Chondrocyte (in vitro differentiated cells): ENCODE data around the gene PRG3. TPM values are rescaled to one million over a fixed set of nuclear protein-coding genes. Genes with fewer than 3 reads are reported as not detected.

Experiments
- DNase-seq: peaks from one replicate; pipeline ENCODE4 v3.0.0; 2021; ENCODE audit warnings: mixed read lengths, low spot score
- H3K27ac Mint-ChIP-seq: one replicate; pipeline ENCODE4 v1.8.0; 2021; ENCODE audit warnings: mild to moderate bottlenecking, moderate library complexity, mixed read lengths; ENCODE audit not compliant: unreplicated experiment
- H3K27me3 Mint-ChIP-seq: 2 replicates; pipeline ENCODE4 v1.8.0; 2021; ENCODE audit warnings: low read depth, mixed read lengths
- H3K36me3 Mint-ChIP-seq: 2 replicates; pipeline ENCODE4 v1.8.0; 2021; ENCODE audit warnings: low read depth, mixed read lengths
- H3K4me1 Mint-ChIP-seq: 2 replicates; pipeline ENCODE4 v1.8.0; 2021; ENCODE audit warnings: low read depth, mild to moderate bottlenecking, mixed read lengths
- H3K4me3 Mint-ChIP-seq: one replicate; pipeline ENCODE4 v1.8.0; 2021; ENCODE audit warnings: mild to moderate bottlenecking, moderate library complexity, mixed read lengths; ENCODE audit not compliant: unreplicated experiment
- H3K9me3 Mint-ChIP-seq: 2 replicates; pipeline ENCODE4 v1.8.0; 2021; ENCODE audit warnings: low read depth, mixed read lengths
- CTCF ChIP-seq: fragments of 200-600 bp; sonication (generic); IDR thresholded peaks from 2 replicates; pipeline ENCODE4 v1.5.0; 2021; ENCODE audit warnings: antibody characterized with exemption, mild to moderate bottlenecking, moderate library complexity
- total RNA-seq: library from RNA; stranded (reverse); gene quantifications from 3 replicates; pipeline ENCODE4 v1.2.1, GENCODE V29; 2021

Gene PRG3
- total RNA-seq, 1 donor from 2014 or later = not detected

DNA sequence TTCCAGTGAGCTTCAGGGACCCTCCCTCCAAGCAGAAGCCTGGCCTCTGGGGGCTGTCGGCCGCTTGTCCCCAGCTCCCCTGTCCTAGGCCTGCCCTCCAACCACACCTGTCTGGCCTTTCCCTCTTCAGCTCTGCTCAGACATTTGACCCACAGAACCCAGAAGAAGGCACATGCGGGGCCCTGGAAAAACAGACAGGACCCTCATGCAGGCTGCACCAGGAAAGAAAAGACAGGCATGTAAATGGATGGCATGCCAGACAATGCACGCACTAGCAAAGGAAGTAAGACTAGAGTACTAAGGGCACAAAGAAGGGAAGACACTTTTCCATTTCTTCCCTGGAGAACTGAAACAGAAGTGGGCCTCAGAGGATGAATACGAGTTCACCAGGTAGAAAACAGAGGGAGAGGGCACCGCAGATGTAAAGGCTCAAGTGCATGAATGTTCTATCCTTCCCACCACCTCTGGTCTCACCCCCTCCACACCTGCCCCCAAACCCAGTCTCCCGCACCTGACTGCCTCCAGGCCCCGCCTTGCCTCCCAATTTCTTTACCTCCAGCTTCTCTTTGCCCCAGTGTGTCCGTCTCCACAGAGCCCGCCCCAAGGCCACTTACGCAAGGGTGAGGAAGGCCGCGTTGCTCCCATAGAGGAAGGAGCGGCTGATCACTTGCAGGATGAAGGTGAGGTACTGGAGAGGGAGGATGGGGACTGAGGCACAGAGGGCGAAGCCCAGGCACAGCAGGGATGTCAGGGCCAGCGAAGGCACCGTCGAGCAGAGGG lies 28.6 kb upstream of the PRG3 start:
- no peak for DNase-seq
- peaks cover 21% of the 10 kb centered on the region for H3K36me3 Mint-ChIP-seq
- no peak overlapping the region for H3K4me3 Mint-ChIP-seq
- H3K27me3 Mint-ChIP-seq = no peaks in the 10 kb centered on the region
- peaks cover 4% of the 10 kb centered on the region for H3K4me1 Mint-ChIP-seq
- no peak overlapping the region for H3K27ac Mint-ChIP-seq
- no peaks in the 10 kb centered on the region for H3K9me3 Mint-ChIP-seq
- no peak for TF ChIP-seq CTCF

GRCh38 chr11:57408771-57409170 lies 27.8 kb upstream of the PRG3 start:
- H3K9me3 Mint-ChIP-seq = no peaks in the 10 kb centered on the region
- TF ChIP-seq CTCF = no peak
- no peaks in the 10 kb centered on the region for H3K27me3 Mint-ChIP-seq
- H3K27ac Mint-ChIP-seq = no peak overlapping the region
- H3K4me1 Mint-ChIP-seq = peaks cover 4% of the 10 kb centered on the region
- H3K36me3 Mint-ChIP-seq = peaks cover 16% of the 10 kb centered on the region
- no peak for DNase-seq
- no peak overlapping the region for H3K4me3 Mint-ChIP-seq

DNA sequence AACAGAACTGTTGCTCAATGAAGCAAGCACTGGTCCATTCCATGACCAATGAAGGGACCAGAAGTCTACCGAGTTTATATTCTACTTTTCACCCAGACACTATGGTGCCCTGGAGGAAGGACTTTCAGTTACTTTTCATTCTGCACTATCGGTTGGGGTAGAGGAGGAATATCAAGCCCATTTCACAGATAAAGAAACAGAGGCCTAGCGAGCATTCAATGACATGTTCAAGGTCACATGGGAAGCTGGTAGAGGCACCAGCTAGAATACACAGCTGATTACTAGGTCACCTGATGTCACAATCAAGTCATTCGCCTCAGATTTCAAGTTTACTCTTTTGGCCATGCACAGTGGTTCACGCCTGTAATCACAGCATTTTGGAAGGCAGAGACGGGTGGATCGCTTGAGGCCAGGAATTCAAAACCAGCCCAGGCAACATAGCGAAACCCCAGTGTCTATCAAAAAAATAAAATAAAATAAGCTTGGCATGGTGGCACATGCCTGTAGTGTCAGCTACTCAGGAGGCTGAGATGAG lies 27.1 kb upstream of the PRG3 start:
- Mint-ChIP-seq H3K27me3 (peaks cover 2% of the 10 kb centered on the region), H3K4me3 (no peak overlapping the region), H3K4me1 (peaks cover 4% of the 10 kb centered on the region), H3K9me3 (no peaks in the 10 kb centered on the region), H3K27ac (no peak overlapping the region), H3K36me3 (peaks cover 8% of the 10 kb centered on the region)
- no peak for DNase-seq
- TF ChIP-seq CTCF = no peak

GRCh38 chr11:57407010-57407920 lies 26.3 kb upstream of the PRG3 start:
- no peak overlapping the region for H3K27ac Mint-ChIP-seq
- no peak for TF ChIP-seq CTCF
- H3K27me3 Mint-ChIP-seq = peaks cover 10% of the 10 kb centered on the region
- peaks cover 4% of the 10 kb centered on the region for H3K4me1 Mint-ChIP-seq
- no peaks in the 10 kb centered on the region for H3K9me3 Mint-ChIP-seq
- peaks cover 8% of the 10 kb centered on the region for H3K36me3 Mint-ChIP-seq
- DNase-seq = no peak
- no peak overlapping the region for H3K4me3 Mint-ChIP-seq

DNA sequence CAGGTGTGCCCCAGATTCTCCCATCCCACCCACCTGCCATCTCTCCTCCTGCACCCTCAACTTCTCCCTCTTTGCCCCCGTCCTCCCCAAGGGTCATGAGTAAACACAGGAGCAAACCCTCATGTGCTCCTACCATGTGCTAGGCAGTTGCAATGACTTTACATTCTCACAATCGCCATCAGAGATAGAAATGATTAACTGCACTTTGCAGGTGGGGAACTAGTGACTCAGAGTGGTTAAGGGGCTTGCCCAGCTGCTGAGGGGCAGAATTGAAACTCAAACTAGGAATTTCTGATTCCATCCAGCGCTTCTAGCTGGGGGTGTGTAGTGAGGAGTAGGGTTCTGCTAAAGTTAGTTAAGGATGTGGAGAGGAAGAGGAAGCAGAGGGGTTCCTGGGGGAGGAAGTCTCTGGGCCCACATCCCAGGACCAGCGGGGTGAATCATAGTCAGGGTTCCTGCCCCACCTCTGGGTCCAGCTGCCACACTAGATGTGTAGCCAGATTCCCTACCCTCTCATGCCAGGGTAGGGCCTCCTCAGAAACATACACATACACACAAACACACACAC lies 25.5 kb upstream of the PRG3 start:
- Mint-ChIP-seq H3K4me3 (no peak overlapping the region), H3K27ac (no peak overlapping the region), H3K27me3 (peaks cover 11% of the 10 kb centered on the region), H3K36me3 (peaks cover 8% of the 10 kb centered on the region), H3K9me3 (no peaks in the 10 kb centered on the region), H3K4me1 (peaks cover 4% of the 10 kb centered on the region)
- no peak for TF ChIP-seq CTCF
- DNase-seq = no peak
